Dendritic cell treated with granulocyte-macrophage colony-stimulating factor and Interleukin-4, amounts not matched to agents 40 ng/mL and 50 ng/mL, for 4 days (primary cell): ENCODE data around the gene CCDC3.

Experiments
- H3K27ac Mint-ChIP-seq: one replicate; pipeline ENCODE4 v1.8.0; 2022; ENCODE audit warnings: mild to moderate bottlenecking, mixed read lengths
- H3K27me3 Mint-ChIP-seq: one replicate; pipeline ENCODE4 v1.8.0; 2022; ENCODE audit warnings: mild to moderate bottlenecking, mixed read lengths
- H3K36me3 Mint-ChIP-seq: one replicate; pipeline ENCODE4 v1.8.0; 2022; ENCODE audit warnings: low read depth, mixed read lengths
- H3K4me1 Mint-ChIP-seq: one replicate; pipeline ENCODE4 v1.8.0; 2022; ENCODE audit warnings: low read depth, mixed read lengths
- H3K4me3 Mint-ChIP-seq: one replicate; pipeline ENCODE4 v1.8.0; 2022; ENCODE audit warnings: mild to moderate bottlenecking, moderate library complexity, mixed read lengths
- H3K9me3 Mint-ChIP-seq: one replicate; pipeline ENCODE4 v1.8.0; 2022; ENCODE audit warnings: mixed read lengths
- intact Hi-C: fragments of 100-400 bp; cut with micrococcal nuclease; formaldehyde crosslinking; loops from one replicate; pipeline ENCODE4 v1.15.0; 2022

CCDC3 gene

GRCh38 chr10:12943425-12943824 is 58.1 kb downstream of the CCDC3 start:
- no peak overlapping the region for H3K4me3 Mint-ChIP-seq
- intact Hi-C loops = no loop called here
- H3K27ac Mint-ChIP-seq = no peak overlapping the region
- no peaks in the 10 kb centered on the region for H3K27me3 Mint-ChIP-seq
- H3K9me3 Mint-ChIP-seq = peaks cover 6% of the 10 kb centered on the region
- H3K4me1 Mint-ChIP-seq = no peaks in the 10 kb centered on the region
- no peaks in the 10 kb centered on the region for H3K36me3 Mint-ChIP-seq

- intact Hi-C loops = no loop called here
- H3K4me3 Mint-ChIP-seq = no peak overlapping the region
- no peaks in the 10 kb centered on the region for H3K27me3 Mint-ChIP-seq
- no peak overlapping the region for H3K27ac Mint-ChIP-seq
- no peaks in the 10 kb centered on the region for H3K4me1 Mint-ChIP-seq
- H3K9me3 Mint-ChIP-seq = peaks cover 6% of the 10 kb centered on the region
- no peaks in the 10 kb centered on the region for H3K36me3 Mint-ChIP-seq
Observed at GRCh38 chr10:12941966-12942365, 59.5 kb downstream of the CCDC3 start.

GRCh38 chr10:12940791-12941190 is 60.7 kb downstream of the CCDC3 start:
- peaks cover 6% of the 10 kb centered on the region for H3K9me3 Mint-ChIP-seq
- H3K27me3 Mint-ChIP-seq = no peaks in the 10 kb centered on the region
- intact Hi-C loops = no loop called here
- no peaks in the 10 kb centered on the region for H3K4me1 Mint-ChIP-seq
- H3K4me3 Mint-ChIP-seq = no peak overlapping the region
- H3K27ac Mint-ChIP-seq = no peak overlapping the region
- H3K36me3 Mint-ChIP-seq = no peaks in the 10 kb centered on the region

- Mint-ChIP-seq H3K27me3 (no peaks in the 10 kb centered on the region), H3K4me1 (no peaks in the 10 kb centered on the region), H3K27ac (no peak overlapping the region), H3K4me3 (no peak overlapping the region), H3K9me3 (peaks cover 6% of the 10 kb centered on the region), H3K36me3 (no peaks in the 10 kb centered on the region)
- intact Hi-C loops = no loop called here
Observed at GRCh38 chr10:12938271-12938670, 63.2 kb downstream of the CCDC3 start.

GRCh38 chr10:12937527-12937926 is 64.0 kb downstream of the CCDC3 start:
- Mint-ChIP-seq H3K27me3 (no peaks in the 10 kb centered on the region), H3K9me3 (peaks cover 3% of the 10 kb centered on the region), H3K4me3 (no peak overlapping the region), H3K4me1 (no peaks in the 10 kb centered on the region), H3K36me3 (no peaks in the 10 kb centered on the region), H3K27ac (no peak overlapping the region)
- intact Hi-C loops = no loop called here

GRCh38 chr10:12934777-12935176 is 66.7 kb downstream of the CCDC3 start:
- H3K36me3 Mint-ChIP-seq = no peaks in the 10 kb centered on the region
- no peaks in the 10 kb centered on the region for H3K9me3 Mint-ChIP-seq
- H3K27ac Mint-ChIP-seq = no peak overlapping the region
- H3K4me1 Mint-ChIP-seq = no peaks in the 10 kb centered on the region
- no peak overlapping the region for H3K4me3 Mint-ChIP-seq
- H3K27me3 Mint-ChIP-seq = no peaks in the 10 kb centered on the region
- intact Hi-C loops = no loop called here

GRCh38 chr10:12929381-12929780 is 72.1 kb downstream of the CCDC3 start:
- H3K9me3 Mint-ChIP-seq = peaks cover 12% of the 10 kb centered on the region
- H3K4me3 Mint-ChIP-seq = no peak overlapping the region
- H3K4me1 Mint-ChIP-seq = no peaks in the 10 kb centered on the region
- intact Hi-C loops = no loop called here
- no peaks in the 10 kb centered on the region for H3K27me3 Mint-ChIP-seq
- no peaks in the 10 kb centered on the region for H3K36me3 Mint-ChIP-seq
- H3K27ac Mint-ChIP-seq = no peak overlapping the region

GRCh38 chr10:12928571-12928970 is 72.9 kb downstream of the CCDC3 start:
- Mint-ChIP-seq H3K27ac (no peak overlapping the region), H3K36me3 (no peaks in the 10 kb centered on the region), H3K4me1 (no peaks in the 10 kb centered on the region), H3K27me3 (no peaks in the 10 kb centered on the region), H3K4me3 (no peak overlapping the region), H3K9me3 (peaks cover 12% of the 10 kb centered on the region)
- intact Hi-C loops = no loop called here

GRCh38 chr10:12927896-12928295 is 73.6 kb downstream of the CCDC3 start:
- no peaks in the 10 kb centered on the region for H3K27me3 Mint-ChIP-seq
- no peak overlapping the region for H3K27ac Mint-ChIP-seq
- H3K9me3 Mint-ChIP-seq = peaks cover 12% of the 10 kb centered on the region
- H3K36me3 Mint-ChIP-seq = no peaks in the 10 kb centered on the region
- no peaks in the 10 kb centered on the region for H3K4me1 Mint-ChIP-seq
- H3K4me3 Mint-ChIP-seq = no peak overlapping the region
- intact Hi-C loops = no loop called here

GRCh38 chr10:12925845-12926244 is 75.7 kb downstream of the CCDC3 start:
- Mint-ChIP-seq H3K4me3 (no peak overlapping the region), H3K9me3 (peaks cover 12% of the 10 kb centered on the region), H3K27me3 (no peaks in the 10 kb centered on the region), H3K27ac (no peak overlapping the region), H3K4me1 (no peaks in the 10 kb centered on the region), H3K36me3 (no peaks in the 10 kb centered on the region)
- intact Hi-C loops = no loop called here

GRCh38 chr10:12924911-12925310 is 76.6 kb downstream of the CCDC3 start:
- Mint-ChIP-seq H3K4me3 (no peak overlapping the region), H3K27me3 (no peaks in the 10 kb centered on the region), H3K36me3 (no peaks in the 10 kb centered on the region), H3K4me1 (no peaks in the 10 kb centered on the region), H3K27ac (no peak overlapping the region), H3K9me3 (peaks cover 12% of the 10 kb centered on the region)
- intact Hi-C loops = no loop called here

GRCh38 chr10:12922117-12922900 is 79.2 kb downstream of the CCDC3 start:
- no peaks in the 10 kb centered on the region for H3K4me1 Mint-ChIP-seq
- no peaks in the 10 kb centered on the region for H3K27me3 Mint-ChIP-seq
- no peak overlapping the region for H3K4me3 Mint-ChIP-seq
- intact Hi-C loops = no loop called here
- H3K27ac Mint-ChIP-seq = no peak overlapping the region
- no peaks in the 10 kb centered on the region for H3K36me3 Mint-ChIP-seq
- H3K9me3 Mint-ChIP-seq = peaks cover 12% of the 10 kb centered on the region

- no peaks in the 10 kb centered on the region for H3K27me3 Mint-ChIP-seq
- no peak overlapping the region for H3K27ac Mint-ChIP-seq
- intact Hi-C loops = no loop called here
- H3K36me3 Mint-ChIP-seq = no peaks in the 10 kb centered on the region
- no peak overlapping the region for H3K4me3 Mint-ChIP-seq
- peaks cover 10% of the 10 kb centered on the region for H3K9me3 Mint-ChIP-seq
- no peaks in the 10 kb centered on the region for H3K4me1 Mint-ChIP-seq
Observed at GRCh38 chr10:12921163-12921562, 80.3 kb downstream of the CCDC3 start.

GRCh38 chr10:12919574-12919973 is 81.9 kb downstream of the CCDC3 start:
- intact Hi-C loops = no loop called here
- H3K27me3 Mint-ChIP-seq = no peaks in the 10 kb centered on the region
- H3K27ac Mint-ChIP-seq = no peak overlapping the region
- no peaks in the 10 kb centered on the region for H3K36me3 Mint-ChIP-seq
- H3K4me1 Mint-ChIP-seq = no peaks in the 10 kb centered on the region
- H3K9me3 Mint-ChIP-seq = no peaks in the 10 kb centered on the region
- H3K4me3 Mint-ChIP-seq = no peak overlapping the region

- Mint-ChIP-seq H3K4me3 (no peak overlapping the region), H3K36me3 (no peaks in the 10 kb centered on the region), H3K27ac (no peak overlapping the region), H3K4me1 (no peaks in the 10 kb centered on the region), H3K9me3 (no peaks in the 10 kb centered on the region), H3K27me3 (peaks cover 1% of the 10 kb centered on the region)
- intact Hi-C loops = no loop called here
Observed at GRCh38 chr10:12916587-12916986, 84.9 kb downstream of the CCDC3 start.
